Right lobe of liver (tissue), 6 donors: Measurements from ENCODE around the gene CYYR1. TPM values are rescaled to one million over a fixed set of nuclear protein-coding genes. Genes with fewer than 3 reads are reported as not detected.

Experiments used
- ATAC-seq, 4 donors: fragments of 200-7000 bp; cut with Tn5 transposase; one replicate each; pipeline ENCODE4 v1.9.1; 2020; ENCODE audit warnings: mild to moderate bottlenecking in 4 of 4, moderate library complexity in 4 of 4
- DNase-seq, 3 donors: peaks; one replicate each; pipeline ENCODE4 v3.0.0-alpha.2; 2020
- H3K27ac ChIP-seq, 3 donors: fragments of 200-600 bp; one replicate each; pipeline ENCODE4 v1.8.0; 2022
- H3K27me3 ChIP-seq, 2 donors: fragments of 200-600 bp; one replicate each; pipeline ENCODE4 v1.8.0; 2022
- H3K36me3 ChIP-seq, 4 donors: fragments of 200-600 bp; sonication (generic) in 1 of 4; one replicate each; pipeline versions ENCODE4 v1.5.1 to v1.8.0; 2017 to 2022; ENCODE audit warnings: control low read depth in 1 of 4
- H3K4me1 ChIP-seq, 4 donors: fragments of 200-600 bp; sonication (generic) in 1 of 4; one replicate each; pipeline versions ENCODE4 v1.5.1 to v1.8.0; 2017 to 2022; ENCODE audit warnings: control low read depth in 1 of 4
- H3K4me3 ChIP-seq, 3 donors: fragments of 200-600 bp; one replicate each; pipeline ENCODE4 v1.8.0; 2022
- H3K9me3 ChIP-seq, 4 donors: fragments of 200-600 bp; sonication (generic) in 1 of 4; one replicate each; pipeline versions ENCODE4 v1.5.1 to v1.8.0; 2017 to 2022; ENCODE audit warnings: control low read depth in 1 of 4
- POLR2A ChIP-seq: fragments of 450-650 bp; IDR thresholded peaks from one replicate; pipeline ENCODE4 v1.6.1; 2017; ENCODE audit warnings: antibody characterized with exemption, mild to moderate bottlenecking
- WGBS: methylation state at CpG from one replicate; pipeline ENCODE4 v1.1.6; 2018; ENCODE audit warnings: low coverage, low lambda C conversion rate; ENCODE audit not compliant: insufficient coverage; ENCODE audit errors: missing lambda C conversion rate; 5-methylcytosine and 5-hydroxymethylcytosine counted together
- intact Hi-C, 2 donors: fragments of 100-400 bp; cut with DNase I; formaldehyde crosslinking; loops; one replicate each; pipeline versions ENCODE4 v1.11.2 to v1.14.1; 2022
- total RNA-seq, 6 experiments: library from RNA; depleted of rRNA in 2 of 6; stranded (reverse); fragments of >200 nt in 2 of 6; fragmentation: NEBNext Ultra II Directional in 3 of 6; extraction: Animal tissue kit (Norgen Biotek cat#: 25700) in 3 of 6; gene quantifications; one replicate each; pipeline versions ENCODE4 v1.1.0 to v1.2.4, GENCODE V29; 2016 to 2023
- TF ChIP-seq, protein P1 (sequence below), 4 donors: fragments of 200-600 bp in 3 of 4; fragments of 450-650 bp in 1 of 4; IDR thresholded peaks; one replicate each; pipeline versions ENCODE4 v1.5.1 to v1.8.0; 2016 to 2022; ENCODE audit warnings: antibody characterized with exemption in 4 of 4, mild to moderate bottlenecking in 2 of 4
- donor health status: DM: no; HTN: yes; CAD: no.
- donor health status: DM: no; HTN: no; CAD: no.
- donor health status: DM: no; HTN: no; CAD: no.
- donor health status: DM: no; HTN: yes; CAD: no.
- donor health status: DM: no; HTN: yes; CAD: no.

Gene CYYR1
- total RNA-seq, 6 experiments from 2014 or later = 1.4 to 3.3 (median 2.0) TPM

DNA sequence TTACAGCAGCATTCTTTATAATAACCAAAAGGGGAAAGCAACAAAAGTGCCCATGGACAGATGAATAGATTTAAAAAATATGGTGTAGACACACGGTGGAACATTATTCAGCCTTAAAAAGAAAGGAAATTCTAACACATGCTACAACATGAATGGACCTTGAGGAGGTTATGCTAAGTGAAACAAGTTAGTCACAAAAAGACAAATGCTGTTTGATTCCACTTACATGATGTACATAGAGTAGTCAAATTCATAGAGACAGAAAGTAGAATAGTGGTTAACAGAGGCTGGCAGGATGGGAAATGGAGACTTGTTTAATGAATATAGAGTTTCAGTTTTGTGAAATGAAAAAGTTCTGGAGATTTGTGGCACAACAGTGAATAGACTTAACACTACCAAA is 151.4 kb downstream of the CYYR1 start:
- DNase-seq (no peak), ATAC-seq (no peak)
- intact Hi-C loops = no loop called here
- Histone ChIP-seq H3K9me3 (no peaks in the 10 kb centered on the region), H3K36me3 (no peaks in the 10 kb centered on the region), H3K27me3 (no peaks in the 10 kb centered on the region), H3K4me1 (no peaks in the 10 kb centered on the region), H3K27ac (no peak overlapping the region), H3K4me3 (no peak overlapping the region)
- TF ChIP-seq, protein P1, sequence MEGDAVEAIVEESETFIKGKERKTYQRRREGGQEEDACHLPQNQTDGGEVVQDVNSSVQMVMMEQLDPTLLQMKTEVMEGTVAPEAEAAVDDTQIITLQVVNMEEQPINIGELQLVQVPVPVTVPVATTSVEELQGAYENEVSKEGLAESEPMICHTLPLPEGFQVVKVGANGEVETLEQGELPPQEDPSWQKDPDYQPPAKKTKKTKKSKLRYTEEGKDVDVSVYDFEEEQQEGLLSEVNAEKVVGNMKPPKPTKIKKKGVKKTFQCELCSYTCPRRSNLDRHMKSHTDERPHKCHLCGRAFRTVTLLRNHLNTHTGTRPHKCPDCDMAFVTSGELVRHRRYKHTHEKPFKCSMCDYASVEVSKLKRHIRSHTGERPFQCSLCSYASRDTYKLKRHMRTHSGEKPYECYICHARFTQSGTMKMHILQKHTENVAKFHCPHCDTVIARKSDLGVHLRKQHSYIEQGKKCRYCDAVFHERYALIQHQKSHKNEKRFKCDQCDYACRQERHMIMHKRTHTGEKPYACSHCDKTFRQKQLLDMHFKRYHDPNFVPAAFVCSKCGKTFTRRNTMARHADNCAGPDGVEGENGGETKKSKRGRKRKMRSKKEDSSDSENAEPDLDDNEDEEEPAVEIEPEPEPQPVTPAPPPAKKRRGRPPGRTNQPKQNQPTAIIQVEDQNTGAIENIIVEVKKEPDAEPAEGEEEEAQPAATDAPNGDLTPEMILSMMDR (IDR thresholded peaks at IDR 0.05) = no peak
- TF ChIP-seq POLR2A = no peak
- WGBS = 31% methylated on average over 1 of the region's 1 CpG
